ENCODE results near the gene RUFY3. TPM values are rescaled to one million over a fixed set of nuclear protein-coding genes. Genes with fewer than 3 reads are reported as not detected.
"Not testable (repeated sequence)": the region's sequence is repeated elsewhere in the genome, so short reads cannot be mapped to it uniquely, and the experiment has no call there.

RUFY3 gene
- total RNA-seq, 1 donor from 2014 or later = 22.9 TPM

DNA sequence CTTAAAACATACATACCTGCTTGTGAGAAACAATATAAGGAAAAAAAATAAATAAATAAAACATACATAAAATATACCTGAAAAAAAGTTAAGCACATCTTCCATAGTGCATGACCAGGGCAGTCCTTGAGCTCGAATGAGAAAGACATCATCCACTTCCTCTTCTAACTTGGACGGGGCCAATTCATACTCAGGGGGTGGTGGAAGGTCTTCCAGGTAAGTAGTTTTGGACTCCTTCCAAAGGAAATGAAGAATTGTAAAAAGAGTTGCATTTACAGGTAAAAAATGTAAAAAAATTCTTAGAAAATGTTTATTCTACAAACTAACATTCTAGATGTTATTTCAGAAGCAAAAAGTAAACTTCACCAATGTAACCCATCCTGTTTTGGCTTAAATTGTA lies 114.3 kb downstream of the RUFY3 start:
- H3K4me3 ChIP-seq (ENCODE audit: low read depth, low read length) = no peak overlapping the region
- no peak for DNase-seq (ENCODE audit: low read depth)
- TF ChIP-seq CTCF (conservative IDR thresholded peaks at IDR 0.05; ENCODE audit: low read depth, low read length) = no peak

DNA sequence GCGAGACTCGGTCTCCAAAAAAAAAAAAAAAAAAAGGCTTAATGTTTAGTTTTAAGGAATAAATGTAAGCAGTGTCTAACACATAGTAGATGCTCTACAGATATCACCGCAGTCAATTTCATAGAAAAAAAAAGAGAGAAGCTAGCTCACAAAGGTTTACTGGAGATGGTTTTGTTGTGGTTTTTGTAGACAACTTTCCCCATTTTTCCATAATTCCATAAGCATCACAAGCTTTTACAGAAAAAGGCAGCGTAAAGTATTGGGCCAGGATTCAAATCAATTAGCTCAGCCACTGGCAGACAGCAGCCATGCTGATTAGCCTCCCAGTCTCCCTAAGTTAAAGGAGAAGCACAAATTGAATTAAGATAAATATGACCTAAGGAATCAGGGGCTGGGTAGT lies 116.4 kb downstream of the RUFY3 start:
- no peak for DNase-seq (ENCODE audit: low read depth)
- TF ChIP-seq CTCF (conservative IDR thresholded peaks at IDR 0.05; ENCODE audit: low read depth, low read length) = no peak
- peak overlapping the region; percentile 99 for H3K4me3 ChIP-seq (ENCODE audit: low read depth, low read length)

- peak overlapping the region; percentile 99 for H3K4me3 ChIP-seq (ENCODE audit: low read depth, low read length)
- DNase-seq (ENCODE audit: low read depth) = no peak
Measured at GRCh38 chr4:70838666-70839588, 117.2 kb downstream of the RUFY3 start.

DNA sequence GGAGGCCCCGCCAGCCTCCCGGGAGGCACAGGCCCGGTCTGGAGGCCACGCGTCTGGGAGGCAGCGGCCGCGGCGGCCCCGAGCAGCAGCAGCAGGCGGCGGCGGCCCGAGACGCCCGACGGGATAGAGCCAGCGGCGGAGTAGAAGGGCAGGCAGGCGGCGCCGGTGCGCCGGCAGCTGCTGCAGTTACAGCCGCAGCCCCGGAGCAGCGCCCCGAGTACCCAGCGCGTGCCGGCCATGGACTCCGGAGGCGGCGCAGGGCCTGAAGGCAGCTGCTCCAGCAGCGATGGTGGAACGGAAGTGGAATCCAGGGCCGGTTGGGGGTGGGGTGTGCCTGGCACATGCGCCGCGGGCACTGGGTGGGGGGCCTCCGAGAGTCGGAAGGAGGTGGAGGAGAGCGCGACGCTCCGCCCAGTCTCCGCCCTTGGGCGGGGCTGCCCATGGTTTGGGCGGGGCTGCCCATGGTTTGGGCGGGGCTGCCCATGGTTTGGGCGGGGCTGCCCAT lies 117.9 kb downstream of the RUFY3 start, which contains the start of gene GRSF1:
GRSF1 (minus strand) TSS at position 302 of the 505 bp plus-strand sequence; CDS start at position 239, 63 bp downstream.
- TF ChIP-seq CTCF (conservative IDR thresholded peaks at IDR 0.05; ENCODE audit: low read depth, low read length) = no peak
- peak within 1 kb of the TSS; percentile 99 for H3K4me3 ChIP-seq (ENCODE audit: low read depth, low read length)
- DNase-seq (ENCODE audit: low read depth) = peak; percentile 31

More at GRCh38 chr4:70838666-70839588, 117.2 kb downstream of the RUFY3 start:
- no peak for TF ChIP-seq CTCF (conservative IDR thresholded peaks at IDR 0.05; ENCODE audit: low read depth, low read length)

DNA sequence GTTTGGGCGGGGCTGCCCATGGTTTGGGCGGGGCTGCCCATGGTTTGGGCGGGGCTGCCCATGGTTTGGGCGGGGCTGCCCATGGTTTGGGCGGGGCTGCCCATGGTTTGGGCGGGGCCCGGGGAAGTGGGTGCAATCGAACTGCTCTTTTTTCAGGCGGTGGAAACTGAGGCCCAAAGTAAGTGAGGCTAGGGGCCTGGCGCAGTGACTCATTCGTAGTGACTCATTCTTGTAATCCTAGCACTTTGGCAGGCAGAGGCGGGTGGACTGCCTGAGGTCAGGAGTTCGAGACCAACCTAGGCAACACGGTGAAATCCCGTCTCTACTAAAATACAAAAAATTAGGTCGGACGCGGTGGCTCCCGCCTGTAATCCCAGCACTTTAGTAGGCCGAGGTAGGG lies 118.4 kb downstream of the RUFY3 start:
- not testable (repeated sequence) for H3K4me3 ChIP-seq (ENCODE audit: low read depth, low read length); DNase-seq (ENCODE audit: low read depth)

- H3K4me3 ChIP-seq (ENCODE audit: low read depth, low read length); DNase-seq (ENCODE audit: low read depth): not testable (repeated sequence)
Measured at GRCh38 chr4:70840631-70841030, 118.9 kb downstream of the RUFY3 start.

DNA sequence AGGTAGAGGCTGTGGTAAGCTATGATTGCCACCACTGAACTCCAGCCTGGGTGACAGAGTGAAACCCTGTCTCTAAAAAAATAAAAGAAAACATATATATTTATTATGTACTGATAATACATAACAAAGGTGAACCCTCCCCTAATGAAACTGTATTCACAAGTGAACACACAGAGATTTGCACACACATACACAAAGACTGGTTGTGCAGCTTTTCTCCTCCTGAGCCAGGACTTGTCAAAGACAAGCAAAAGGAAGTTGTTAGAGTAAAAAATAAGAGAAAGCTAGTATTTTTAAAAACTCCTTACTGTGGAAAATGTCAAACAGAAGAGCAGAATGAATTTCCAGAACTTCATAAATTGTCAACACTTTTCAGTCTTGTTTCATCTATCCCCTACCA lies 119.4 kb downstream of the RUFY3 start:
- no peak overlapping the region for H3K4me3 ChIP-seq (ENCODE audit: low read depth, low read length)
- TF ChIP-seq CTCF (conservative IDR thresholded peaks at IDR 0.05; ENCODE audit: low read depth, low read length) = no peak
- DNase-seq (ENCODE audit: low read depth) = no peak

DNA sequence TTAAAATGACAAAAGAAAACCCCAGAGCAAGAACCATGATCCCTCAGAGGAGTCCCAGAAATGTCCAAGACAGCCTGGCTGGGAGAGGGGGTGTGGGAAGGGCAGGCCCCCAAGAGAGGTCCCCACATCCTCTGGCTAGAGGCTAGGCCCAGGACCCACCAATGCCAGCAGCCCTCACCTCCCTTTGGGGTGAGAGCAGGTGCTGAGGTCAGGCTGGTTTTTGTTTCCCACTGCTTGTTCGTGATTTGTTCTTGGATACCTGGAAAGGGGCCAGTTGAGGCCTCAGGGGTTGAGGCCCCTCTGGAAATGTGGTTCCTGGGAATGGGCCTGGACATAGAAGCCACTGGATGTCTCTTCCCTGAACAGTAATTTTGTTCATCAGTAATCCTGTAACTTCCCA lies 120.2 kb downstream of the RUFY3 start:
- no peak for DNase-seq (ENCODE audit: low read depth)
- no peak for TF ChIP-seq CTCF (conservative IDR thresholded peaks at IDR 0.05; ENCODE audit: low read depth, low read length)
- no peak overlapping the region for H3K4me3 ChIP-seq (ENCODE audit: low read depth, low read length)

Data from epithelial cell of proximal tubule (primary cell).